Occipital lobe (tissue), 2 donors: ENCODE measurements around the gene USP6. TPM values are rescaled to one million over a fixed set of nuclear protein-coding genes. Genes with fewer than 3 reads are reported as not detected.
"Not testable (repeated sequence)": the region's sequence is repeated elsewhere in the genome, so short reads cannot be mapped to it uniquely, and the experiment has no call there.

Source experiments
- DNase-seq: peaks from one replicate; lab custom pipeline; 2025; lab: John Stamatoyannopoulos, UW
- total RNA-seq: library from RNA; depleted of rRNA; stranded (reverse); fragments of >200 nt; gene quantifications from one replicate; pipeline ENCODE4 v1.2.3, GENCODE V29; 2014

Gene USP6
- total RNA-seq, 1 donor from 2014 or later = 0.16 TPM

DNA sequence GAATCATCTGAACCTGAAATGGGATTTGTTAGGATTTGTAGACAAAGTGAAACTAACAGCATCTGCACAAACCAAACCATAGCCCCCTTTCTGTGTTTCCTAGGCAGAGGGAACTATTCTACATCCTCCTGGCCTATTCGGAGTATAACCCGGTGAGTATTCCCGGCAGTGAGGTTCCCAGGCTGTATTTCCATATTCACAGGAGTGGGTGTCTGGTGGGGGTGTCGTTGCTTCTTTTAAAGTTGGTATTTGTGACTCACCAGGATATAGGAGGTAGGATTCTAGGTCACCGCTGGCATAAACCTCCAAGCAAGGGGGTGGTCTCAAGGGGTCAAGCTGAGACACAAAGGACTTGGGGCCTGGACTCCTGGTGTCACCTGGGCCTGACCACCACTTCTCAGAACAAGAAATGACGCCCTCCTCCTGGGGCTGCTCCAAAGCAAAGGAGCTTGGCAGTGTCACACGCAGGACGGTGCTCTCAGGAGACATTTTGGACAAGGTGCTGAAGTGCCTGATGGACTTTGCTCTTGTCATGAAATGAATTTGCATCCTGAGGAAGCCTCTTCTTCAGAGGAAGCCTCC, 19.4 kb downstream of the USP6 start:
- not testable (repeated sequence) for DNase-seq

- no peak for DNase-seq
Observed at GRCh38 chr17:5135726-5136579, 20.1 kb downstream of the USP6 start.

DNA sequence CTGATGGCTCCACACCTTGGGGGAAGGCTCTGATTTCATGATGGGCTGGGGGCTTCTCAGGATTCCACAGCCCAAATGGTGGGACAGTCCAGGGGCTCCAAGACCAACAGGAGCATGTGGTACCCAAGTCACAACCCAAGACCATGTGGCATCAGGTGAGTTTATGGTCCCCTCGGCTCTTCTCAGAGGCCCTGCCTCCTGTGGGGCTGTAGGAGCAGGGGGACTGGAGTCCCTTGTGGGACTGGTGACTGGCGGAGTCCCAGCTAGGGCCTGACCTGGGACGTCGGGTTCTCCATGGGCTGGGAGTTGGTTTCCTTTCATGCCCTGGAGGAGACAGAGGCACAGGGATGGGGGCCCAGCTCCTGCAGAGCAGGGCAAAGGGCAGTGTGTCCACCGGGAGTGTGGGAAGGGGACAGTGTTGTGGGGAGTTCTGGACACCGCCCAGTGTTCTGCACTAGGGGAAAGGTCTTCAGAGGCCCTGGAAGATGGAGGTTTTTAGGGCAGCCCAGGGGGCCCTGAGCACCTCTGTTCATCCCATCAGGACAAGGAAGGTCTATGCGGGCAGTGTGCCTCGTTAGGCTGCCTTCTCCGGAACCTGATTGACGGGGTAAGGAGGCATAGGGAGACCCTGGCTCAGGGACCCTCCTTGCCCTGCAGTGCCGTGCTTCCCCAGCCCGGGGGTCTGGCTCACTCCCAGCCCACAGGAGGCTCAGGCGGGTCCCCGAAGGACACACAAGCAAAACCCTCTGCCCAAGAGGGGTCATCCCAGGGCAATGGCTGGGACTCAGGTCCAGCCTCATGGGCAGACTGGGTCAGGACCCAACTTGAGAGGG, 21.0 kb downstream of the USP6 start:
- not testable (repeated sequence) for DNase-seq

- not testable (repeated sequence) for DNase-seq
Observed at GRCh38 chr17:5137511-5138197, 21.8 kb downstream of the USP6 start.

- not testable (repeated sequence) for DNase-seq
Observed at GRCh38 chr17:5138198-5138544, 22.3 kb downstream of the USP6 start.

DNA sequence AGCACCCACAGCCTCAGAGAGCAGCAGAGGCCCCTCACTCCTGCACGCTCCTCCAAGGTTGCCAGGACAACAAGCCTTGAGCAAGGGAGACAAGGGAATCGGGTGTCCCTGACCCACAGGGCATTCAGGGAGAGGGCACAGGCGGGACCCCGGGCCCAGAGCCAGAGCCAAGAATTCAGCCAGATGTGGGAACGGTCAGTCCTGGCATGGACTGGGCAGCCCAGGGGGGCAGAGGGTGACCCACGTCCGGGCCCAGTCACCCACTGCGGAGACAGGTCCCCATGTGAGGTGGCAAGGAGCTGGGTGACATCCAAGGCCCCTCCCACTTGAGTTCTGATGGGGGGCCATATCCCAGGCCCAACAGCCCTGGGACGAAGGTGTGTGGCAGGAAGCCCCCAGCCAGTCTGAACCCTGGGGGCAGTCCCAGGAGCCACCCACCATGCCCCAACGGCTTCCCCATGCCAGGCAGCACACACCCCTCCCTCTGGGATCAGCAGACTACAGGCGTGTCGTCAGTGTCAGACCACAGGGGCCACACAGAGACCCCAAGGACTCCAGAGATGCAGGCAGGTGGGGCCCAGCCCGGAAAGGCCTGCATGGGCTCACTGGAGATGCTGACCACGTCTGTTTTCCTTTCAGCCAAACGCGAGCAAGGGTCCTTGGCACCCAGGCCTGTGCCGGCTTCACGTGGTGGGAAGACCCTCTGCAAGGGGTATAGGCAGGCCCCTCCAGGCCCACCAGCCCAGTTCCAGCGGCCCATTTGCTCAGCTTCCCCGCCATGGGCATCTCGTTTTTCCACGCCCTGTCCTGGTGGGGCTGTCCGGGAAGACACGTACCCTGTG, 23.0 kb downstream of the USP6 start:
- no peak for DNase-seq

DNA sequence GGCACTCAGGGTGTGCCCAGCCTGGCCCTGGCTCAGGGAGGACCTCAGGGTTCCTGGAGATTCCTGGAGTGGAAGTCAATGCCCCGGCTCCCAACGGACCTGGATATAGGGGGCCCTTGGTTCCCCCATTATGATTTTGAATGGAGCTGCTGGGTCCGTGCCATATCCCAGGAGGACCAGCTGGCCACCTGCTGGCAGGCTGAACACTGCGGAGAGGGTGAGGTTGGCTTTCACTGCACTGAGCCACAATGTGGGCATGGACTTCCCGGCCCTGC, 23.6 kb downstream of the USP6 start:
- no peak for DNase-seq

GRCh38 chr17:5142877-5143276, 27.0 kb downstream of the USP6 start:
- DNase-seq = not testable (repeated sequence)

DNA sequence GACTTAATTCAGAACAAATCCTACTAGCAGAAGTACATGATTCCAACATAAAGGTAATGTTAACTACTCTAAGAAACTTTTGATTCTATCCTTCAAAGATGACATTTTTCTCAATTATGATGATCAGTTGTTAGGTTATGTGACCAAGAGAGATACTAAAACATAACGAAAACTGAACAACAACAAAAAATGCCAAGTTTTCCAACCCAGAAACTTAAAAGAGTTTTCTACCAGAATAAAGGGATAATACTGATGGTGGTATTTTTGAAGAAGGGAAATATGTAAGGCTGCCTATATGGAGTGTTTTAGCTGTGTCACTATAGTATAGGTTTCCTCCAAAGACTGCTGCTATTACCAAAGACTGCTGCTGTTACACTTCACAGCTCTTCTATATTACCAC, 30.3 kb downstream of the USP6 start:
- not testable (repeated sequence) for DNase-seq

DNA sequence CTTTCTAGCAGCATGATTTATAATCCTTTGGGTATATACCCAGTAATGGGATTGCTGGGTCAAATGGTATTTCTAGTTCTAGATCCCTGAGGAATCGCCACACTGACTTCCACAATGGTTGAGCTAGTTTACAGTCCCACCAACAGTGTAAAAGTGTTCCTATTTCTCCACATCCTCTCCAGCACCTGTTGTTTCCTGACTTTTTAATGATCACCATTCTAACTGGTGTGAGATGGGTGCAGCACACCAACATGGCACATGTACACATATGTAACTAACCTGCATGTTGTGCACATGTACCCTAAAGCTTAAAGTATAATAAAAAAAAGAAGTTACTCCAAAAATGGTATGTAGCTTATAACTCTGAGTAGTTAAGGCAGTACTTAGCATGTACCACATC, 44.9 kb downstream of the USP6 start:
- not testable (repeated sequence) for DNase-seq

- not testable (repeated sequence) for DNase-seq
Observed at GRCh38 chr17:5161793-5162192, 46.0 kb downstream of the USP6 start.

DNA sequence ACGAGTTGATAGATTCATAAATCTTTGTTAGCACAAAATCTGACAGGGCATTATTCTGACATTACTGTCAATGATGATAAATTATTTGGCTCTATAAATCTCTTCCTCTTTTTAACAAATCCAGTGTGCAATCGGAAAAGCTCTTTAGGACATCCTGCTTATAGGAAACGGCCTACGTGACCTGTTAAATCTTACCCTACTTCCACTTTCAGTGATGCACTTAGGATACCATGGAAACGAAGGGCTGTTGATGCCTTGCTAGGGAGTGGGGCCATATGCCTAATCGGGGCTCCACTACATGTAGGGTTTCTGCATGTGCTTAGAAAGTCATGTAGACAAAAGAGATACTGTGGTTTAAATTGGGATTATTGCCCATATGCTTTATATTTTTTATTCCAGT, 48.6 kb downstream of the USP6 start:
- no peak for DNase-seq

- not testable (repeated sequence) for DNase-seq
Observed at GRCh38 chr17:5165791-5166564, 50.1 kb downstream of the USP6 start.

DNA sequence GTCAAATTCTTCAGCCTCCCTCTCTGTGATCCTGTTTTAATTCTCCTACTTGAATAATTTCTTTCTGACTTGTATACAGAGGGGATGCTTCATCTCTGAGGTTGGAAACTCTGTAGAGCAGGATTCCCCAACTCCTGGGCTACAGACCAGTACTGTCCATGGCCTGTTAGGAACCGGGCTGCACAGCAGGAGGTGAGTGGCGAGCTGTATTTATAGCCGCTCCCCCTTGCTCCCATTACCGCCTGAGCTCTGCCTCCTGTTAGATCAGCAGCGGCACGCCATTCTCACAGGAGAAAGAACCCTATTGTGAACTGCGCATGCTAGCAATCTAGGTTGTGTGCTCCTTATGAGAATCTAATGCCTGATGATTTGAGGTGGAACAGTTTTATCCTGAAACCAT, 59.2 kb downstream of the USP6 start:
- DNase-seq = not testable (repeated sequence)

GRCh38 chr17:5179003-5179402, 63.2 kb downstream of the USP6 start:
- DNase-seq = no peak

- no peak for DNase-seq
Observed at GRCh38 chr17:5181509-5182305, 65.9 kb downstream of the USP6 start.

DNA sequence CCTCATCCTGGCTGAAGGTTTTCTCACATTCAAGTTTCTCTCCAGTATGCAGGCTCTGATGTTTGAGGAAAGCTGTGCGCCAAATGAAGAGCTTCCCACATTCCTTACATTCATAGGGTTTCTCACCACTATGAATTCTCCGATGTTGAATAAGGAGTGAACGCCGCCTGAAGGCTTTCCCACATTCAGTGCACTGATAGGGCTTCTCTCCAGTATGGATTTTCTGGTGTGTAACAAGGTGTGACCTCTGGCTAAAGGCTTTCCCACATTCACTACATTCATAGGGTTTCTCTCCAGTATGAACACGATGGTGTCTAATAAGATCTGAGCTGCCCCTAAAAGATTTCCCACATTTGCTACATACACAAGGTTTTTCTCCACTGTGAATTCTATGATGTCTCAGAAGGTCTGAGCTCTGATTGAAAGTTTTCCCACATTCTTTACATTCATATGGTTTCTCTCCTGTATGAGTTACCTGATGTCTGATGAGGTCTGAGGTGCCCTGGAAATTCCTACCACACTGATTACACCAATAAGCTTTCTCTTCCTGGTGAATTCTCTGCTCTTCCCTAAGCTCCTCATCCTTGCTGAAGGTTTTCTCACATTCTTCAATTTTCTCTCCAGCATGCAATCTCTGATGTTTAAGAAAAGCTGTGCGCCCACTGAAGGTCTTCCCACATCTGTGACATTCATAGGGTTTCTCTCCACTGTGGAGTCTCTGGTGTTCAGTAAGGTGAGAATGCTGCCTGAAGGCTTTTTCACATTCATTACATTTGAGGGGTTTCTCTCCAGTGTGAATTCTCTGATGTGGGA, 67.0 kb downstream of the USP6 start:
- DNase-seq = no peak

DNA sequence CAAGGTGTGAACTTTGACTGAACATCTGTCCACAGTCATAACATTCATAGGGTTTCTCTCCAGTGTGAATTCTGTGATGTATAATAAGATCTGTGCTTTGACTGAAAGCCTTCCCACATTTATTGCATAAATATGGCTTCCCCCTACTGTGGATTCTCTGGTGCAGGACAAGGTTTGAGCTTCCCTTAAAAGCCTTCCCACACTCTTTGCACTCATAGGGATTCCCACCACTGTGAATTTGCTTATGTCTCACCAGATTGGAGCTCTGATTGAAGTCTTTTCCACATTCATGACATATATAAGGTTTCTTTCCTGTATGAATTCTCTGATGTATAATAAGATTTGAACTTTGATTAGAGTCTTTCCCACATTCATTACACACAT, 67.6 kb downstream of the USP6 start:
- no peak for DNase-seq
